GM12892 (cell line): Measurements from ENCODE around the gene TNC.

ENCODE experiments used
- POLR2A ChIP-seq: IDR thresholded peaks from 2 replicates; pipeline ENCODE4 v1.6.1; 2011; ENCODE audit warnings: low read depth, low read length, control low read depth
- POLR2AphosphoS5 ChIP-seq: IDR thresholded peaks from 2 replicates; pipeline ENCODE4 v1.6.1; 2011; ENCODE audit warnings: low read depth, low read length, control low read depth
- TAF1 ChIP-seq: IDR thresholded peaks from 2 replicates; pipeline ENCODE4 v1.6.1; 2011; ENCODE audit warnings: low read depth, mild to moderate bottlenecking, control low read depth, low read length, borderline replicate concordance

DNA sequence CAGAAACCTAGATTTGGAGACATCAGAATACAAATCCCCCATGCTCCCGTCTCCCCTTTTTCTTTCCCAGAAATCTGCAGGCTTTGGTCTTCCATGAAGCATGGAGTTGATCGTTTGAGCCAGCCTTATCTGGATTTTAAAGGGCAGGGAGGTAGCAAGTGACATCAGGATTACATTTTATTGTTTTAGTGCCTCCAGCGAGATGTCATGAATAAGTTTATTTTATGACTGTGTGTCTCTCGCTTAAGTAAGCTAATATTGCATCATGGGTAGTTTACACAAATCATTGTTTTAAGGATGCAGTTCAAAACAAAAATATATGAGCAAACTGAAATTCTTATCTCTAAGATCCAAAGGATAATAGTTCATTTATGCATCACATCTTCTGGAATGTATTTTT lies 136.9 kb downstream of the TNC start:
- TF ChIP-seq POLR2A: no peak
- TF ChIP-seq POLR2AphosphoS5: no peak
- no peak for TF ChIP-seq TAF1
